Stimulated activated CD4-positive, alpha-beta T cell treated with anti-CD3 and anti-CD28 coated beads, Interleukin-4, amount 100 ng/mL, for 1 hour (primary cell): ENCODE results near the gene L3MBTL3.
"Not testable (repeated sequence)": the region's sequence is repeated elsewhere in the genome, so short reads cannot be mapped to it uniquely, and the experiment has no call there.

Source experiments
- DNase-seq: peaks from one replicate; pipeline ENCODE4 v3.0.0-alpha.2; 2020

The L3MBTL3 gene

GRCh38 chr6:130143709-130144108 lies 125.3 kb downstream of the L3MBTL3 start:
- DNase-seq, result no peak

GRCh38 chr6:130147111-130147510 lies 128.7 kb downstream of the L3MBTL3 start:
- no peak for DNase-seq

- no peak for DNase-seq
These were observed 129.8 kb downstream of the L3MBTL3 start for GRCh38 chr6:130148181-130148580.

- DNase-seq, result not testable (repeated sequence)
These were observed 130.6 kb downstream of the L3MBTL3 start for GRCh38 chr6:130149016-130149415.

DNA sequence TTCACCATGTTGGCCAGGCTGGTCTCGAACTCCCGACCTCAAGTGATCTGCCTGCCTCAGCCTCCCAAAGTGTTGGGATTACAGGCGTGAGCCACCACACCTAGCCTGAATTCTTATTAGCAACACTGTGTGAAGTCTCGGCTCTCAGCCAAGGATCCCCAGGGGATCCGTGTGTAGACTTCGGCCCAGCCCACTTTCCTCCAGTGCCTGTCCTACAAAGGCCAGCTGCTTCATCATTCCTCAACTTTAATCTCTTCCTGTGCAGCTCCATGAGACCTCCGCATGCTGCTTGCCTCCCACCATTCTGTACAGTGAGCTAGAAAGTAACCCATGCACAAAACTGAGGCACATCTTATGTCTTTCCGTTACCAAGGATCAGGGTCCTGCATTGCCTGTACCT lies 132.5 kb downstream of the L3MBTL3 start:
- no peak for DNase-seq

- no peak for DNase-seq
These were observed 134.6 kb downstream of the L3MBTL3 start for GRCh38 chr6:130152908-130153510.

GRCh38 chr6:130156908-130157307 lies 138.5 kb downstream of the L3MBTL3 start:
- DNase-seq, result no peak

DNA sequence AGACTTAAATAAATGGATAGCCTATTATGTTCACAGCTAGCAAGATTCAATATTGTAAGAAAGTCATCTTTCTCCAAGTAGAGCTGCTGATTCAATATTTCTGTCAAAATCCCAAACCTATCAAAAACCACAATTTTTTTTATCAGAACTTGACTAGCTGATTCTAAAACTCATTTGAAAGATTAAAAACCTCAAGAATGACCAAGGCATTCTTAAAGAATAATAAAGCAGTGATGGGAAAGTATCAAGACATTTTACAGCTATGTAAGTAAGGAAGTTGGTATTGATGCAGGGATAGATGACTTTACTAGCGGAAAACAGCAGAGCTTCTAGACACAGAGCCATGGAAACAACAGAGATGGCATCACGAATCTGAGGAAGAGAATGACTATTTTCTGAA lies 139.7 kb downstream of the L3MBTL3 start:
- no peak for DNase-seq

DNA sequence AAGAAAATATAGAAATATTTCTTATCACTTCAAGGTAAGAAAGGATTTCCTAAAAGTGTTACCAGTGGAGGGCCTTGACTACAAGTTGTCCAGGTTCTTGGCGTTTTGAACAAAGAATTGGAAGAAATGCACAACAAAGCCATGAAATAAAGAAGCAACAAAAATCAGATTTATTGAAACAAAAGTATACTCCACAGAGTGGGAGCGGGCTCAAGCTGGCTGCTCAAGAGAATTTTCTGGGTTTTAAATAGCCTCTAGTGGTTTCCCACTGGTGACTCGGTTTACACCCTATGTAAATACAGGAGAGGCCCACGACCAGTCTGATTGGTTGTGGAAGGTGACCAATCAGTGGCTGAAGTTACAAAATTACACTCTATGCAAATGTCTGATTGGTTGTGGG lies 140.2 kb downstream of the L3MBTL3 start:
- no peak for DNase-seq

DNA sequence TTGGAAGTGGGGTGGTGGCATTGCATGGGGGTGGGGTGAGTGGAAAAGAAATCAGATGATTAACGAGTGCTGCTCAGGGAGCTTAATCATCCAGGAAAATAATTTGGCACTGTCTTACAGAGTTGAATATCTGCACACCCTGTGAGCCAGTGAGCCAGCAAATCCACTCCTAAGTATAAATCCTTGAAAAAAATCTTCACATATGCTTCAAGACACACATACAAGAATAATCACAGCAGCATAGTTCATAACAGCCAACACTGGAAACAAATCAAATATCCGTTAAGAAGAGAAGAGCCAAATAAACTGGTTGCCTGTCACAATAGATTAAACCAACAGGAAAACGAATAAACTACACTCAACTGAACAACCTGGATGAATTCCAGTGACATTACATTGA lies 141.6 kb downstream of the L3MBTL3 start:
- DNase-seq, result no peak

GRCh38 chr6:130161683-130162404 lies 143.5 kb downstream of the L3MBTL3 start:
- DNase-seq, result no peak

DNA sequence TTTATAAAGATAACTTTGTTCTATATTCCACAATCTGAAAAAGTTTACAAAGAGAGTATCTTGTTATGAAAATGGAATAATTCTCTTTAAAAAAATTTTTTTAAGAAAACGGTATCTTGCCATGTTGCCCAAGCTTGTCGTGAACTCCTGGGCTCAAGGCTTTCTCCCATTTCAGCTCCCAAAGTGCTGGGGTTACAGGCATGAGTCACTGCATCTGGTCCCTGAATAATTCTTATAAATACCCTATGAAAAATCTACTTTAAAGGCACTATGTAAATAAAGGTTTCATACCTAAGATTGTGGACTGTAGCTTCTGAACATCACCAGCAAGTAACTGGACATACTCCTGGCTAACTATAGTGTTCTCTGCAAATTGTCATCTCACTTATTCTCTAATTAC lies 144.0 kb downstream of the L3MBTL3 start:
- DNase-seq, result no peak

- no peak for DNase-seq
These were observed 144.9 kb downstream of the L3MBTL3 start for GRCh38 chr6:130163266-130163665.

- no peak for DNase-seq
These were observed 145.9 kb downstream of the L3MBTL3 start for GRCh38 chr6:130164251-130164650.

GRCh38 chr6:130167655-130168054 lies 149.3 kb downstream of the L3MBTL3 start:
- no peak for DNase-seq

DNA sequence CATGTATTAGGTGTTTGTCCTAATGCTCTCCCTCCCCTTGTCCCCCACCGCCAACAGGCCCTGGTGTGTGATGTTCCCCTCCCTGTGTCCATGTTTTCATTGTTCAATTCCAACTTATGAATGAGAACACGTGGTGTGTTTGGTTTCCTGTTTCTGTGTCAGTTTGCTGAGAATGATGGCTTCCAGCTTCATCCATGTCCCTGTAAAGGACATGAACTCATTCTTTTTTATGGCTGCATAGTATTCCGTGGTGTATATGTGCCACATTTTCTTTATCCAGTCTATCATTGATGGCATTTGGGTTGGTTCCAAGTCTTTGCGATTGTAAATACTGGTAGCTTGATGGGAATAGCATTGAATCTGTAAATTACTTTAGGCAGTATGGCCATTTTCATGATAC lies 151.8 kb downstream of the L3MBTL3 start:
- not testable (repeated sequence) for DNase-seq

DNA sequence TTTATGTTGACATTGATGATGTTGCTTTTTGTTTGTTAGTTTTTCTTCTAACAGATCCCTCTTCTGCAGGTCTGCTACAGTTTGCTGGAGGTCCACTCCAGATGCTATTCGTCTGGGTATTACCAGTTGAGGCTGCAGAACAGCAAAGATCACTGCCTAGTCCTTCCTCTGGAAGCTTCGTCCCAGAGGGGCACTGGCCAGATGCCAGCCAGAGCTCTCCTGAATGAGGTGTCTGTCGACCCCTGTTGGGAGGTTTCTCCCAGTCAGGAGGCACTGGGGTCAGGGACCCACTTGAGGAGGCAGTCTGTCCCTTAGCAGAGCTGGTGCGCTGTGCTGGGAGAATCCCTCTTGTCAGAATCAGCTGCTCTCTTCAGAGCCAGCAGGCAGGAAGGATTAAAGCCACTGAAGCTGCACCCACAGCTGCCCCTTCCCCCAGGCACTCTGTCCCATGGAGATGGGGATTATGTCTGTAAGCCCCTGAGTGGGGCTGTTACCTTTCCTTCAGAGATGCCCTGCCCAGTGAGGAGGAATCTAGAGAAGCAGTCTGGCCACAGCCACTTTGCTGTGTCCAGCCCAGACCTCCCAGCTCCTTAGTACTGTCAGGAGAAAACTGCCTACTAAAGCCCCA lies 155.1 kb downstream of the L3MBTL3 start:
- not testable (repeated sequence) for DNase-seq

DNA sequence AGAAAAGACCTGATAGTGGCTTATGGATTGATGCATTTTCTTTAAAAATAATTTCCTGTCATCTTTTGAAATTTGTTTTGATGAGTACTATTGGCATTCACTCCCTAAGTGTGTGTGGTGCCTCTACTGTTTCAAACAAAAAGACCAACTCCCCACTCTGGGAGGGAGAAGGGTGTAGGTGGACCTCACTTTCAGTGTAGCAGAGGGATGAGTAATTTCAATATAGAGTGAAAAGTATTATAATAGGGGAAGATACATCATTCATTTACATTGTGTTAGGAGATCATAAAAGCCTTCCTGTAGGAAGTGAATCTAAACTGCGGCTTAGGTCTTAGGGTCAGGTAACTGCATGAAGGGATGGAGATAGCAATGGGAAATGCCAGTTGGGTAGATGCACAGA lies 158.0 kb downstream of the L3MBTL3 start:
- DNase-seq, result no peak

DNA sequence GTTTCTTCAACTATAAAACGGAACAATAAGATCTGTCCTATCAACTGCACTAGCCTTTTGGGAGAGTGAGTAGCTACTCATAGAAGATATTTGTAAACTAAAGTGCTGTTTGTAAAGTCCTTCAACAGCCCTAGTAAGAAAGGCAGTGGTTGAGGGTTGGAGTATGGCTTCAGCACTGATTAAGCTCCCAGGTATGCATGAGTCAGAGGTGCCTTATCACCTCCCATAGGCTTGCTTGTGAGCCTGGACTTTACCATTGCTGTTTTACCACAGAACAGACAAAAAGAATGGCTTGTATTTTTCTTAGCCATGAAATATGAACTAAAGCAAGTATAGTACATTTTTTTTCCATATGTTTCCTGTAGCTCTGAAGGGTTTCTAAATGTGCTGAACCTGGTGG lies 160.3 kb downstream of the L3MBTL3 start:
- no peak for DNase-seq

DNA sequence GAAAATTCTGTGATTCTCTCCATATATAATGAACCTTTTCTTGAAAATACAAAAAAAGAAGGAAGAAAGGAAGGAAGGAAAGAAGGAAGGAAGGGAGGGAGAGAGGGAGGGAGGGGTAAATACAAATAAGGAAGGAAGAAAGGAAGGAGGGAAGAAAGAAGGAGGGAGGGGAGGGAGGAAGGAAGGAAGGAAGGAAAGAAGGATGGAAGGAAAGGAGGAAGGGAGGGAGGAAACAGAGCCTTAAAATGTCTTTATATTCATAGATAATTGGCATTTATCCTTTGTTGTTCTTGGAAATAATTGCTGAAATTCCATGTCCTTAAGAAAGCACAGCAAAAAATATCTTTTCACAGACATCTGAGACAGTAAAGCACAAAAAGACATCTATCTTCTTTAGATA lies 164.1 kb downstream of the L3MBTL3 start:
- no peak for DNase-seq

GRCh38 chr6:130183271-130184222 lies 165.2 kb downstream of the L3MBTL3 start:
- DNase-seq, result no peak

DNA sequence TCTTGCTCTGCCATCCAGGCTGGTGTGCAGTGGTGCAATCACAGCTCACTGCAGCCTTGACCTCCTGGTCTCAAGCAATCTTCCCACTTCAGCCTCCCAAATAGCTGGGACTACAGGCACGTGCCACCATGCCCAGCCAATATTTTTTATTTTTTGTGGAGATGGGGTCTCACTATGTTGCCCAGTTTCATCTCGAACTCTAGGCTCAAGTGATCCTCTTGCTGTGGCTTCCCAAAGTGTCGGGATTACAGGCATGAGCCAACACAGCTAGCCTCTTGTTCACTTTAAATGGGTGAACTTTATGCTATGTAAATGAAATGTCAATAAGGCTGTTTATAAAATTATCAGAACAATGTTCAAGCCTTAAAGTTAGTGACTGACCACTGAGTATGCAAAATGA lies 167.3 kb downstream of the L3MBTL3 start:
- DNase-seq, result no peak
